Bronchial epithelial cell (primary cell): Measurements from ENCODE around the gene FAHD1. TPM values are rescaled to one million over a fixed set of nuclear protein-coding genes. Genes with fewer than 3 reads are reported as not detected.
A peak's percentile ranks its signal among the peaks of the same experiment; 100 is the strongest.

Source experiments
- DNase-seq: peaks from one replicate; pipeline ENCODE4 v3.0.0-alpha.2; 2010; ENCODE audit warnings: low read depth
- FAIRE-seq: peaks from 2 replicates; lab custom pipeline; 2011; peaks lifted over from hg19 to GRCh38; lab: Jason Lieb, UNC
- H3K27me3 ChIP-seq: 2 replicates; pipeline ENCODE4 v1.5.1; 2011; ENCODE audit warnings: low read length; ENCODE audit not compliant: control insufficient read depth, insufficient read depth
- H3K36me3 ChIP-seq: 2 replicates; pipeline ENCODE4 v1.5.1; 2011; ENCODE audit warnings: low read length; ENCODE audit not compliant: control insufficient read depth, insufficient read depth
- H3K4me3 ChIP-seq: 2 replicates; pipeline ENCODE4 v1.5.1; 2011; ENCODE audit warnings: mild to moderate bottlenecking, low read depth, low read length, control low read depth
- total RNA-seq: library from RNA; depleted of rRNA; stranded (reverse); fragments of >200 nt; gene quantifications from 2 replicates; pipeline ENCODE4 v1.2.1, GENCODE V29; 2014
- TF ChIP-seq, protein P1 (sequence below): IDR thresholded peaks from 2 replicates; pipeline ENCODE4 v1.5.1; 2011; ENCODE audit warnings: mild to moderate bottlenecking, moderate library complexity, low read length, control low read depth, inconsistent platforms; ENCODE audit not compliant: insufficient read depth, severe bottlenecking

FAHD1 gene
- total RNA-seq, 1 donor from 2014 or later, result 61.9 TPM

DNA sequence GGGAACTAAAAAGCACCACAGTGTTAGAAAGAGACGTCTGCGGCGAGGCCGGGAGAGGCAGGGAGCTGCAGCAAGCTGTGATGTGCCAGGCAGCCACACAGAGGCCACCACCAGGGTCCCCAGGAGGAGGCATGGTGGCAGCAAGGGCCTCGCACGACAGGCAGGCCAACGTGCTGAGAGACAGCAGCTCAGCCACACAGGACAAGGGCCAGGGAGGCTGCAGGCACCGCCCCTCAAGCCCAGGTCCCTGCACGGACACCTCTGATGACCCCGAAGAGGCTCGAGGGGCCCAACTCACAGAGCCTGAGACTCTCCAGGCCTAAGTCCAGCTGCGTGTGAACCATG is 6.1 kb upstream of the FAHD1 start:
- TF ChIP-seq, protein P1, sequence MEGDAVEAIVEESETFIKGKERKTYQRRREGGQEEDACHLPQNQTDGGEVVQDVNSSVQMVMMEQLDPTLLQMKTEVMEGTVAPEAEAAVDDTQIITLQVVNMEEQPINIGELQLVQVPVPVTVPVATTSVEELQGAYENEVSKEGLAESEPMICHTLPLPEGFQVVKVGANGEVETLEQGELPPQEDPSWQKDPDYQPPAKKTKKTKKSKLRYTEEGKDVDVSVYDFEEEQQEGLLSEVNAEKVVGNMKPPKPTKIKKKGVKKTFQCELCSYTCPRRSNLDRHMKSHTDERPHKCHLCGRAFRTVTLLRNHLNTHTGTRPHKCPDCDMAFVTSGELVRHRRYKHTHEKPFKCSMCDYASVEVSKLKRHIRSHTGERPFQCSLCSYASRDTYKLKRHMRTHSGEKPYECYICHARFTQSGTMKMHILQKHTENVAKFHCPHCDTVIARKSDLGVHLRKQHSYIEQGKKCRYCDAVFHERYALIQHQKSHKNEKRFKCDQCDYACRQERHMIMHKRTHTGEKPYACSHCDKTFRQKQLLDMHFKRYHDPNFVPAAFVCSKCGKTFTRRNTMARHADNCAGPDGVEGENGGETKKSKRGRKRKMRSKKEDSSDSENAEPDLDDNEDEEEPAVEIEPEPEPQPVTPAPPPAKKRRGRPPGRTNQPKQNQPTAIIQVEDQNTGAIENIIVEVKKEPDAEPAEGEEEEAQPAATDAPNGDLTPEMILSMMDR, result no peak
- no peak for DNase-seq
- Histone ChIP-seq H3K36me3 (peaks cover 17% of the 10 kb centered on the region), H3K4me3 (no peak overlapping the region), H3K27me3 (no peaks in the 10 kb centered on the region)
- no peak for FAIRE-seq

GRCh38 chr16:1821861-1822611 is 5.0 kb upstream of the FAHD1 start:
- Histone ChIP-seq H3K27me3 (no peaks in the 10 kb centered on the region), H3K4me3 (no peak overlapping the region), H3K36me3 (peaks cover 11% of the 10 kb centered on the region)
- FAIRE-seq (no peak), DNase-seq (peak; percentile 48)
- TF ChIP-seq, protein P1, result no peak

DNA sequence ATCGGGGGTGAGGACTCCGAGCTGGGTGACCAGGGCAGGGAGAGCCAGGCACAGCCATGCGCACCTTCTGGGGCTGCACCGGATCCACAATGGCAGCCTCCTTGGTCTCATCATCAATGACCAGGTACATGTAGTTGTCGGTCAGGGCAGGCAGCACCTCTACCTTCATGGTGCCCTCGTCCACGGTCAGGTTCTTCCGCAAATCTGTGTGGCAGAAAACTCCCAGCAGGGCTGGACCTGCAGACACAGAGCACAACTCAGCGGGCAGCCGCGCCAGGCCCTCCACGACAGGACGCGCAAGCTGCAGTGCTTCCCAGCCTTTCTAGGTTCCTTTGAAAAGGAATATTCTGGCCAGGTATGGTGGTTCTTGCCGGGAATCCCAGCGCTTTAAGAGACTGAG is 4.2 kb upstream of the FAHD1 start:
- peaks cover 9% of the 10 kb centered on the region for H3K36me3 ChIP-seq
- TF ChIP-seq, protein P1, result no peak
- no peak for DNase-seq
- H3K27me3 ChIP-seq, result no peaks in the 10 kb centered on the region
- FAIRE-seq, result peak; percentile 80
- no peak overlapping the region for H3K4me3 ChIP-seq

- DNase-seq (peak; percentile 60), FAIRE-seq (no peak)
- H3K4me3 ChIP-seq, result no peak overlapping the region
- H3K27me3 ChIP-seq, result no peaks in the 10 kb centered on the region
- TF ChIP-seq, protein P1, result peak; percentile 52
- H3K36me3 ChIP-seq, result peaks cover 9% of the 10 kb centered on the region
Measured at GRCh38 chr16:1823821-1824220, 3.2 kb upstream of the FAHD1 start.

DNA sequence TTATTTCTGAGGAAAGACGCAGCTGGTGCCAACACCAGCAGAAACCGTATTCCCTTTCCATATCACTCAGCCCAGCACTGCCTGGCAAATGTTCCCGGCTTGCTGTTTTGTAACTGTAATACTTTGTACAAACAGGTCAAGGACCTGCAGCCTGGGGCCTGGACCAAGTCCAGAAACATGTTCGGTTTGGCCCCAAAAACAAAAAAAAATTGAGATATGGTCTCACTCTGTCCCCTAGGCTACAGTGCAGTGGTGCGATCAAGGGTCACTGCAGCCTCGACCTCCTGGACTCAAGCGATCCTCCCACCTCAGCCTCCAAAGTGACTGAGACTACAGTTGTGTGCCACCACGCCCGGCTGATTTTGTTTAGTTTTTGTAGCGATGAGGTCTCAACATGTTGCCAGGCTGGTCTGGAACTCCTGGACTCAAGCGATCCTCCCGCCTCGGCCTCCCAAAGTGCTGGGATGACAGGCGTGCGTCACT is 1.6 kb upstream of the FAHD1 start:
- Histone ChIP-seq H3K36me3 (peaks cover 6% of the 10 kb centered on the region), H3K4me3 (peak overlapping the region; percentile 100), H3K27me3 (no peaks in the 10 kb centered on the region)
- FAIRE-seq (no peak), DNase-seq (no peak)
- TF ChIP-seq, protein P1, result no peak
